Astrocyte of the cerebellum (primary cell): ENCODE results near the gene GPR156.
"Not testable (repeated sequence)": the region's sequence is repeated elsewhere in the genome, so short reads cannot be mapped to it uniquely, and the experiment has no call there.

Source experiments
- DNase-seq: peaks from one replicate; pipeline ENCODE4 v3.0.0-alpha.2; 2011; ENCODE audit warnings: low read depth
- H3K4me3 ChIP-seq: 2 replicates; pipeline ENCODE4 v1.5.1; 2011; ENCODE audit warnings: mild to moderate bottlenecking, low read depth, low read length, moderate library complexity
- in situ Hi-C: cut with HindIII; loops from 2 replicates; pipeline ENCODE4 v1.10.0; 2017; ENCODE audit warnings: low sequenced_read_pairs
- TF ChIP-seq, protein P1 (sequence below): IDR thresholded peaks from 2 replicates; pipeline ENCODE4 v1.5.1; 2012; ENCODE audit warnings: low read length, low read depth, moderate library complexity, mild to moderate bottlenecking; ENCODE audit errors: missing control alignments

Gene GPR156

GRCh38 chr3:120224237-120224636 is 60.8 kb downstream of the GPR156 start:
- TF ChIP-seq, protein P1, sequence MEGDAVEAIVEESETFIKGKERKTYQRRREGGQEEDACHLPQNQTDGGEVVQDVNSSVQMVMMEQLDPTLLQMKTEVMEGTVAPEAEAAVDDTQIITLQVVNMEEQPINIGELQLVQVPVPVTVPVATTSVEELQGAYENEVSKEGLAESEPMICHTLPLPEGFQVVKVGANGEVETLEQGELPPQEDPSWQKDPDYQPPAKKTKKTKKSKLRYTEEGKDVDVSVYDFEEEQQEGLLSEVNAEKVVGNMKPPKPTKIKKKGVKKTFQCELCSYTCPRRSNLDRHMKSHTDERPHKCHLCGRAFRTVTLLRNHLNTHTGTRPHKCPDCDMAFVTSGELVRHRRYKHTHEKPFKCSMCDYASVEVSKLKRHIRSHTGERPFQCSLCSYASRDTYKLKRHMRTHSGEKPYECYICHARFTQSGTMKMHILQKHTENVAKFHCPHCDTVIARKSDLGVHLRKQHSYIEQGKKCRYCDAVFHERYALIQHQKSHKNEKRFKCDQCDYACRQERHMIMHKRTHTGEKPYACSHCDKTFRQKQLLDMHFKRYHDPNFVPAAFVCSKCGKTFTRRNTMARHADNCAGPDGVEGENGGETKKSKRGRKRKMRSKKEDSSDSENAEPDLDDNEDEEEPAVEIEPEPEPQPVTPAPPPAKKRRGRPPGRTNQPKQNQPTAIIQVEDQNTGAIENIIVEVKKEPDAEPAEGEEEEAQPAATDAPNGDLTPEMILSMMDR: no peak
- in situ Hi-C loops: no loop called here

GRCh38 chr3:120218981-120219380 is 66.0 kb downstream of the GPR156 start:
- no peak for DNase-seq
- no peak overlapping the region for H3K4me3 ChIP-seq
- TF ChIP-seq, protein P1: no peak
- in situ Hi-C loops: no loop called here

More at GRCh38 chr3:120224237-120224636, 60.8 kb downstream of the GPR156 start:
- no peak overlapping the region for H3K4me3 ChIP-seq
- no peak for DNase-seq

- H3K4me3 ChIP-seq, in situ Hi-C loops, DNase-seq: not testable (repeated sequence)
Measured at GRCh38 chr3:120216633-120217032, 68.4 kb downstream of the GPR156 start.

- in situ Hi-C loops: no loop called here
- TF ChIP-seq, protein P1: no peak
- no peak for DNase-seq
- H3K4me3 ChIP-seq: no peak overlapping the region
Measured at GRCh38 chr3:120214176-120214575, 70.8 kb downstream of the GPR156 start.

DNA sequence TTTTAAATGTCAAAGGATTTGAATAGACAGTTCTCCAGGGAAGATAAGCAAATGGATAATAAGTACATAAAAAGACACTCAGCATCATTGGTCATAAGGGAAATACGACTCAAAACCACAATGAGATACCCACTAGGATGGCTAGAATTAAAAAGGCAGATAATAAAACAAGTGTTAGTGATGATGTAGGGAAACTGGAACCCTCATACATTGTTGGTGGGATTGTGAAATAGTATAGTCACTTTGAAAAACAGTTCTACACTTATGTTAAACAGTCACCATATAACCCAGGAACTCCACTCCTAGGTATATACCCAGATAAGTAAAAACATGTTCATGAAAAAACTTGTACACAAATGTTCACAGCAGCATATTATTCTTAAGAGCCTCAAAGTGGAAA is 72.5 kb downstream of the GPR156 start:
- H3K4me3 ChIP-seq: no peak overlapping the region
- in situ Hi-C loops: no loop called here
- no peak for DNase-seq
- TF ChIP-seq, protein P1: no peak

DNA sequence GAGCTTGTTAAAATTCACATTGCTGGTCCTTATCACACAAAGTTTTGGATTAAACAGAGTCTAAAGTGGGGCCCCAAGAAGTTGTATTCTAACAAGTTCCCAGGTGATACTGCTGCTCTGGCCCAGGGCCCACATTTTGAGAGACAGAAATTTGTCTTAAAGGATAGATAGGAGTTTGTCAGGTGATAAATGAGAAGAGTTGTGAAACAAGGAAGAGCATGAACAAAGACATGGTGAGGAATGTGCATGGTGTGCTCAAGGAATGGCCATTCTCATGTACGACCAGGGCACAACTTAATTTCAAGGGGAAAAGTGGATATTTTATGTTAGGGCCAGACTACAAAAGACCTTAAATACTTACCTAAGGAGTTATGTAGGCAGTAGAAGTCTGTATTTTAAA is 75.6 kb downstream of the GPR156 start:
- TF ChIP-seq, protein P1: no peak
- DNase-seq: no peak
- H3K4me3 ChIP-seq: no peak overlapping the region
- in situ Hi-C loops: no loop called here

GRCh38 chr3:120204338-120204737 is 80.7 kb downstream of the GPR156 start:
- no peak overlapping the region for H3K4me3 ChIP-seq
- no peak for DNase-seq
- TF ChIP-seq, protein P1: no peak
- in situ Hi-C loops: no loop called here
